HepG2 (cell line): Measurements from ENCODE around the gene RAD23A. TPM values are rescaled to one million over a fixed set of nuclear protein-coding genes. Genes with fewer than 3 reads are reported as not detected.

ENCODE experiments used
- ATF5 ChIP-seq: sonication (generic); formaldehyde crosslinking; IDR thresholded peaks from 2 replicates; pipeline ENCODE4 v1.4.0; 2020; ENCODE audit warnings: mild to moderate bottlenecking, low read depth, missing genetic modification reagents
- BCL6 ChIP-seq: IDR thresholded peaks from 2 replicates; pipeline ENCODE4 v1.6.1; 2016; ENCODE audit warnings: missing genetic modification reagents, missing compliant biosample characterization
- CREB1 ChIP-seq, 2 experiments: fragments of 450-650 bp in 1 of 2; IDR thresholded peaks; 2 replicates each; pipeline ENCODE4 v1.6.1; 2016 to 2017; ENCODE audit warnings: control low read depth in 1 of 2, mild to moderate bottlenecking in 1 of 2, missing compliant biosample characterization in 1 of 2, missing genetic modification characterization in 1 of 2
- DNMT3B ChIP-seq: conservative IDR thresholded peaks from 2 replicates; pipeline ENCODE4 v1.6.1; 2016; ENCODE audit warnings: missing biosample characterization, control low read depth
- GABPB1 ChIP-seq: IDR thresholded peaks from 2 replicates; pipeline ENCODE4 v1.6.1; 2016; ENCODE audit warnings: mild to moderate bottlenecking, missing genetic modification reagents, moderate library complexity, missing compliant biosample characterization
- HOMEZ ChIP-seq: IDR thresholded peaks from 2 replicates; pipeline ENCODE4 v1.6.1; 2016; ENCODE audit warnings: low read depth
- KAT8 ChIP-seq: IDR thresholded peaks from 2 replicates; pipeline ENCODE4 v1.6.1; 2016; ENCODE audit warnings: missing genetic modification reagents, missing compliant biosample characterization
- PAWR ChIP-seq: sonication (generic); formaldehyde crosslinking; IDR thresholded peaks from 2 replicates; pipeline ENCODE4 v1.4.0; 2020; ENCODE audit warnings: missing genetic modification reagents, mild to moderate bottlenecking, borderline replicate concordance
- SP1 ChIP-seq, 2 experiments: fragments of 450-650 bp in 1 of 2; sonication (generic) in 1 of 2; formaldehyde crosslinking in 1 of 2; IDR thresholded peaks; 2 replicates each; pipeline versions ENCODE4 v1.4.0 to v1.6.1; 2016 to 2020; ENCODE audit warnings: missing genetic modification reagents in 1 of 2
- TBL1XR1 ChIP-seq: fragments of 150-350 bp; IDR thresholded peaks from 2 replicates; pipeline ENCODE4 v1.6.1; 2014; ENCODE audit warnings: borderline replicate concordance, low read length; ENCODE audit not compliant: partially characterized antibody
- TBX3 ChIP-seq: fragments of 450-650 bp; IDR thresholded peaks from 2 replicates; pipeline ENCODE4 v1.6.1; 2017; ENCODE audit warnings: antibody characterized with exemption, mild to moderate bottlenecking, inconsistent platforms, borderline replicate concordance
- TFAP4 ChIP-seq: sonication (generic); IDR thresholded peaks from 2 replicates; pipeline ENCODE4 v1.6.1; 2016; ENCODE audit warnings: low read depth, borderline replicate concordance
- TOE1 ChIP-seq: sonication (generic); formaldehyde crosslinking; IDR thresholded peaks from 2 replicates; pipeline ENCODE4 v1.4.0; 2020; ENCODE audit warnings: mild to moderate bottlenecking, missing genetic modification reagents
- ZBTB43 ChIP-seq: sonication (generic); formaldehyde crosslinking; conservative IDR thresholded peaks from 2 replicates; pipeline ENCODE4 v1.4.0; 2020; ENCODE audit warnings: missing genetic modification reagents
- ZBTB49 ChIP-seq: sonication (generic); formaldehyde crosslinking; IDR thresholded peaks from 2 replicates; pipeline ENCODE4 v1.4.0; 2020; ENCODE audit warnings: missing genetic modification reagents, borderline replicate concordance
- ZNF124 ChIP-seq: sonication (generic); formaldehyde crosslinking; IDR thresholded peaks from 2 replicates; pipeline ENCODE4 v1.4.0; 2020; ENCODE audit warnings: missing genetic modification reagents
- ZNF230 ChIP-seq: sonication (generic); formaldehyde crosslinking; IDR thresholded peaks from 2 replicates; pipeline ENCODE4 v1.4.0; 2020; ENCODE audit warnings: mild to moderate bottlenecking, missing genetic modification reagents
- ZNF3 ChIP-seq: IDR thresholded peaks from 2 replicates; pipeline ENCODE4 v1.7.0; 2017; ENCODE audit warnings: inconsistent platforms
- ZNF331 ChIP-seq: sonication (generic); formaldehyde crosslinking; IDR thresholded peaks from 2 replicates; pipeline ENCODE4 v1.4.0; 2020; ENCODE audit warnings: missing genetic modification reagents
- ZNF34 ChIP-seq: sonication (generic); formaldehyde crosslinking; IDR thresholded peaks from 2 replicates; pipeline ENCODE4 v1.4.0; 2020; ENCODE audit warnings: mild to moderate bottlenecking, missing genetic modification reagents, borderline replicate concordance
- ZNF614 ChIP-seq: IDR thresholded peaks from 2 replicates; pipeline ENCODE4 v1.6.1; 2018; ENCODE audit warnings: missing biosample characterization, missing genetic modification reagents, inconsistent platforms, borderline replicate concordance
- polyA plus RNA-seq, 8 experiments: library from polyadenylated mRNA; depleted of rRNA in 3 of 8; stranded (reverse) in 7 of 8; unstranded in 1 of 8; fragments of >200 nt; fragmentation: Illumina TruSeq in 4 of 8; extraction: Trizol in 4 of 8; gene quantifications; 2 replicates each; pipeline versions ENCODE4 v1.2.1 to v1.2.3, GENCODE V29; 2011 to 2016; ENCODE audit warnings: low read depth in 4 of 8, missing spikeins in 1 of 8, mixed read lengths in 1 of 8; ENCODE audit not compliant: insufficient read depth in 1 of 8
- total RNA-seq, 5 experiments: library from RNA; depleted of rRNA; stranded (reverse); fragments of >200 nt; fragmentation: Illumina TruSeq; extraction: Trizol; gene quantifications; 2 replicates each; pipeline ENCODE4 v1.2.3, GENCODE V29; 2016; ENCODE audit warnings: low read depth in 1 of 5

Gene RAD23A
- total and polyA plus RNA-seq, 2 of the 13 experiments (the other 11 are each of a cell fraction or from before 2014, with no cell fraction given), result 42.5 to 54.2 TPM

GRCh38 chr19:12913011-12913561 is 32.6 kb upstream of the RAD23A start (continued):
- TF ChIP-seq ATF5 (CRISPR knock-in tag), result 0 out of 2 replicates have a peak, but pooled peaks have one; percentile 39
- TF ChIP-seq TOE1 (CRISPR knock-in tag), result no peak
- TF ChIP-seq ZBTB49, result no peak
- 0 out of 2 replicates have a peak, but pooled peaks have one; percentile 53 for TF ChIP-seq ZBTB43 (CRISPR knock-in tag)
- TF ChIP-seq PAWR (CRISPR knock-in tag), result 0 out of 2 replicates have a peak, but pooled peaks have one; percentile 42
- 0 out of 2 replicates have a peak, but pooled peaks have one; percentile 23 for TF ChIP-seq HOMEZ (CRISPR knock-in tag)
- peak; percentile 45; the same call in 1 of the 2 replicates for TF ChIP-seq TFAP4
- no peak for TF ChIP-seq ZNF34
- TF ChIP-seq BCL6 (CRISPR knock-in tag), result peak; percentile 45; the same call in 1 of the 2 replicates
- TF ChIP-seq TBX3, result 0 out of 2 replicates have a peak, but pooled peaks have one; percentile 13
- TF ChIP-seq KAT8 (CRISPR knock-in tag), result peak; percentile 59; the same call in 1 of the 2 replicates
- 0 out of 2 replicates have a peak, but pooled peaks have one; percentile 56 for TF ChIP-seq ZNF230
- no peak for TF ChIP-seq DNMT3B (CRISPR knock-in tag)
- no peak for TF ChIP-seq SP1 (IDR thresholded peaks at IDR 0.05)
- TF ChIP-seq SP1 (CRISPR knock-in tag; IDR thresholded peaks at IDR 0.05), result 0 out of 2 replicates have a peak, but pooled peaks have one; percentile 20
- TF ChIP-seq ZNF3 (CRISPR knock-in tag), result no peak
- TF ChIP-seq ZNF331 (CRISPR knock-in tag), result peak; percentile 28; the same call in 1 of the 2 replicates
- no peak for TF ChIP-seq CREB1 (IDR thresholded peaks at IDR 0.05)
- TF ChIP-seq CREB1 (CRISPR knock-in tag; IDR thresholded peaks at IDR 0.05), result 0 out of 2 replicates have a peak, but pooled peaks have one; percentile 30
- peak; percentile 30 for TF ChIP-seq TBL1XR1
- peak; percentile 53; the same call in 1 of the 2 replicates for TF ChIP-seq GABPB1
- TF ChIP-seq ZNF614 (CRISPR knock-in tag), result 0 out of 2 replicates have a peak, but pooled peaks have one; percentile 15
- no peak for TF ChIP-seq ZNF124
